Smooth muscle cell (in vitro differentiated cells): ENCODE data around the gene NXPH1. TPM values are rescaled to one million over a fixed set of nuclear protein-coding genes. Genes with fewer than 3 reads are reported as not detected.

Source experiments
- DNase-seq: peaks from one replicate; lab custom pipeline; 2025; ENCODE audit not compliant: unreplicated experiment; lab: John Stamatoyannopoulos, UW
- H2AFZ ChIP-seq: fragments of 200-600 bp; sonication (generic); 2 replicates; pipeline ENCODE4 v1.6.0; 2016; ENCODE audit warnings: antibody characterized with exemption, low read depth, mild to moderate bottlenecking
- H3F3A ChIP-seq: fragments of 200-600 bp; sonication (generic); 2 replicates; pipeline ENCODE4 v1.6.0; 2017; ENCODE audit warnings: antibody characterized with exemption, low read depth
- H3K27ac ChIP-seq: fragments of 200-600 bp; sonication (generic); 2 replicates; pipeline ENCODE4 v1.5.1; 2016; ENCODE audit warnings: low read depth, mild to moderate bottlenecking
- H3K27me3 ChIP-seq: fragments of 200-600 bp; sonication (generic); 2 replicates; pipeline ENCODE4 v1.6.1; 2016; ENCODE audit warnings: low read depth, mild to moderate bottlenecking
- H3K36me3 ChIP-seq: fragments of 200-600 bp; sonication (generic); 2 replicates; pipeline ENCODE4 v1.5.1; 2016; ENCODE audit warnings: low read depth
- H3K4me1 ChIP-seq: fragments of 200-600 bp; sonication (generic); 2 replicates; pipeline ENCODE4 v1.5.1; 2016; ENCODE audit warnings: low read depth
- H3K4me2 ChIP-seq: fragments of 200-600 bp; sonication (generic); 2 replicates; pipeline ENCODE4 v1.6.0; 2016; ENCODE audit warnings: mild to moderate bottlenecking
- H3K4me3 ChIP-seq: fragments of 200-600 bp; sonication (generic); 2 replicates; pipeline ENCODE4 v1.5.1; 2016; ENCODE audit warnings: mild to moderate bottlenecking
- H3K79me2 ChIP-seq: fragments of 200-600 bp; sonication (generic); 2 replicates; pipeline ENCODE4 v1.6.0; 2016; ENCODE audit warnings: low read depth, mild to moderate bottlenecking
- H3K9ac ChIP-seq: fragments of 200-600 bp; sonication (generic); 2 replicates; pipeline ENCODE4 v1.6.0; 2016; ENCODE audit warnings: low read depth
- H3K9me3 ChIP-seq: fragments of 200-600 bp; sonication (generic); replicated peaks from 2 replicates; pipeline ENCODE4 v1.5.1; 2016; ENCODE audit warnings: low read depth
- H4K20me1 ChIP-seq: fragments of 200-600 bp; sonication (generic); 2 replicates; pipeline ENCODE4 v1.6.0; 2016; ENCODE audit warnings: low read depth
- WGBS: methylation state at CpG from one replicate; pipeline ENCODE4 v1.1.7; 2016; ENCODE audit warnings: low lambda C conversion rate; 5-methylcytosine and 5-hydroxymethylcytosine counted together
- polyA plus RNA-seq: library from polyadenylated mRNA; unstranded; fragments of >200 nt; fragmentation: Nextera tagmentation; extraction: Ambion mirVana; gene quantifications from 2 replicates; pipeline ENCODE4 v1.2.1, GENCODE V29; 2016
- total RNA-seq: library from RNA; depleted of rRNA; stranded (reverse); fragments of >200 nt; gene quantifications from 2 replicates; pipeline ENCODE4 v1.2.3, GENCODE V29; 2014
- TF ChIP-seq, protein P1 (sequence below): fragments of 200-600 bp; sonication (generic); IDR thresholded peaks from 2 replicates; pipeline ENCODE4 v1.5.1; 2017; ENCODE audit warnings: borderline replicate concordance, mild to moderate bottlenecking, antibody characterized with exemption; ENCODE audit not compliant: insufficient read depth, poor library complexity, severe bottlenecking

Gene NXPH1
- total and polyA plus RNA-seq, 2 experiments from 2014 or later, result 0.43 to 2.7 TPM

DNA sequence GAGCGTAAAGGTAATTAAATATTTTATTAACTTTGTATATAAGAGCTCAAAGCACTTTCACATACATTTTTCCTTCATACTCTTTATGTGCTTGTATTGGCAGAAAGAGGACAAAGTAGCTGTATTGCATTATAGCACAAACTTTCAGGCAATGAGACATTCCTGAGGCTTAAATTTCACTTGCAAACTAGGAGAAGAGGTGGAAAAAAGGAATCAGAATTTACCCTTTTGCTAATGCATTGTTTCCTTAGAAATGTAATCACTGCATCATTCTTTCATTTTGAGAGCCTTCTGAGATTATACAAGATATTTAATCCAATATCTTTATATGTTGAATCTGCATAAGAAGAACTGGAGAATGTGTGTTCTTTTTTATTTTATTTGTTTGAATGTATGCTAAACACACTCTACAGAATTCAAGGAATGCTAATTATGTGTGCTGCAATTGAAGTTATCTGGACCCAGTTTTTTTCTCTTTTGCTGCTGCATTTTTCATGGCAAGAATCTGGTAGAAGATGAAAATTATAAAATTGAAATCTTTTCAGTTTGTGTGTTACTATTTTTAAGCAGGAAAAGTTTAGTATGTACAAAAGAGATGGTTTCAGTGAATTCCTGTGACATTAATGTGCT, 185.1 kb downstream of the NXPH1 start:
- Histone ChIP-seq H3F3A (no peaks in the 10 kb centered on the region), H3K27me3 (no peaks in the 10 kb centered on the region), H2AFZ (no peak overlapping the region), H3K27ac (no peak overlapping the region), H3K9ac (no peak overlapping the region), H3K9me3 (no peaks in the 10 kb centered on the region), H3K4me2 (peak overlapping the region; percentile 7), H4K20me1 (no peaks in the 10 kb centered on the region), H3K79me2 (no peaks in the 10 kb centered on the region), H3K36me3 (no peaks in the 10 kb centered on the region), H3K4me3 (no peak overlapping the region), H3K4me1 (peaks cover 23% of the 10 kb centered on the region)
- TF ChIP-seq, protein P1, sequence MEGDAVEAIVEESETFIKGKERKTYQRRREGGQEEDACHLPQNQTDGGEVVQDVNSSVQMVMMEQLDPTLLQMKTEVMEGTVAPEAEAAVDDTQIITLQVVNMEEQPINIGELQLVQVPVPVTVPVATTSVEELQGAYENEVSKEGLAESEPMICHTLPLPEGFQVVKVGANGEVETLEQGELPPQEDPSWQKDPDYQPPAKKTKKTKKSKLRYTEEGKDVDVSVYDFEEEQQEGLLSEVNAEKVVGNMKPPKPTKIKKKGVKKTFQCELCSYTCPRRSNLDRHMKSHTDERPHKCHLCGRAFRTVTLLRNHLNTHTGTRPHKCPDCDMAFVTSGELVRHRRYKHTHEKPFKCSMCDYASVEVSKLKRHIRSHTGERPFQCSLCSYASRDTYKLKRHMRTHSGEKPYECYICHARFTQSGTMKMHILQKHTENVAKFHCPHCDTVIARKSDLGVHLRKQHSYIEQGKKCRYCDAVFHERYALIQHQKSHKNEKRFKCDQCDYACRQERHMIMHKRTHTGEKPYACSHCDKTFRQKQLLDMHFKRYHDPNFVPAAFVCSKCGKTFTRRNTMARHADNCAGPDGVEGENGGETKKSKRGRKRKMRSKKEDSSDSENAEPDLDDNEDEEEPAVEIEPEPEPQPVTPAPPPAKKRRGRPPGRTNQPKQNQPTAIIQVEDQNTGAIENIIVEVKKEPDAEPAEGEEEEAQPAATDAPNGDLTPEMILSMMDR, result no peak
- no peak for DNase-seq
- 87% methylated on average over 1 of the region's 1 CpG for WGBS

DNA sequence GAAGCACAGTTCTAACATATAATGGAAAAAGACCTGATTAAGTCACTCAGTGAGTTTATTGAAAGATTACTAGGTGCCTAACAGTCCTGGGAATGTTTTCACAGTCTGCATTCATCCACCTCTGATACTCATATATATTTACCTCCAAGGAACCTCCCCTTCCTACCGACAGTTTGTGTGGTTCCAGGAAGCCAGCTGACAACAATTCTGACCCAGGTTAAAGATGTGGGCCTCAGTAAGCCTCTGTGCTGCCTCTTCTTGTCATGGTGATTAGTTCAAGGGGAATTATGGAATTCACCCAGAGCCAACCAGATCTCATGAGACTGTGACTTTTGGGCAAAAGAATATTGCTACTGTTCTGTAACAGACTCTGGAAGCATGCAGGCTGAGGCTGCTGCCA, 186.8 kb downstream of the NXPH1 start:
- WGBS, result 65% methylated on average over 1 of the region's 1 CpG
- peaks cover 12% of the 10 kb centered on the region for H3K4me1 ChIP-seq
- no peak overlapping the region for H2AFZ ChIP-seq
- TF ChIP-seq, protein P1, result no peak
- no peak overlapping the region for H3K27ac ChIP-seq
- no peaks in the 10 kb centered on the region for H3K79me2 ChIP-seq
- H3K9ac ChIP-seq, result no peak overlapping the region
- no peaks in the 10 kb centered on the region for H3K27me3 ChIP-seq
- no peak overlapping the region for H3K4me2 ChIP-seq
- DNase-seq, result no peak
- H3K4me3 ChIP-seq, result no peak overlapping the region
- H3F3A ChIP-seq, result no peaks in the 10 kb centered on the region
- no peaks in the 10 kb centered on the region for H3K36me3 ChIP-seq
- H4K20me1 ChIP-seq, result no peaks in the 10 kb centered on the region
- no peaks in the 10 kb centered on the region for H3K9me3 ChIP-seq

- Histone ChIP-seq H3K36me3 (no peaks in the 10 kb centered on the region), H3F3A (no peaks in the 10 kb centered on the region), H3K79me2 (no peaks in the 10 kb centered on the region), H3K9ac (no peak overlapping the region), H3K4me2 (no peak overlapping the region), H3K9me3 (no peaks in the 10 kb centered on the region), H4K20me1 (no peaks in the 10 kb centered on the region), H3K4me1 (no peaks in the 10 kb centered on the region), H3K27me3 (no peaks in the 10 kb centered on the region), H2AFZ (no peak overlapping the region), H3K4me3 (no peak overlapping the region), H3K27ac (no peak overlapping the region)
- TF ChIP-seq, protein P1, result no peak
- no peak for DNase-seq
Measured at GRCh38 chr7:8625612-8626011, 192.2 kb downstream of the NXPH1 start.

- H3K4me2 ChIP-seq, result no peak overlapping the region
- no peaks in the 10 kb centered on the region for H3K4me1 ChIP-seq
- H3K9me3 ChIP-seq, result no peaks in the 10 kb centered on the region
- TF ChIP-seq, protein P1, result no peak
- WGBS, result 78% methylated on average over 2 of the region's 2 CpGs
- H3K27me3 ChIP-seq, result no peaks in the 10 kb centered on the region
- H4K20me1 ChIP-seq, result no peaks in the 10 kb centered on the region
- no peak overlapping the region for H3K4me3 ChIP-seq
- no peaks in the 10 kb centered on the region for H3F3A ChIP-seq
- no peak overlapping the region for H3K9ac ChIP-seq
- no peaks in the 10 kb centered on the region for H3K79me2 ChIP-seq
- DNase-seq, result no peak
- H2AFZ ChIP-seq, result no peak overlapping the region
- no peak overlapping the region for H3K27ac ChIP-seq
- no peaks in the 10 kb centered on the region for H3K36me3 ChIP-seq
Measured at GRCh38 chr7:8627325-8627724, 193.9 kb downstream of the NXPH1 start.
